ENCODE data around the gene WBP4.

Gene WBP4

GRCh38 chr13:41061914-41062837 lies 867 bp downstream of the WBP4 start:
- no peaks in the 10 kb centered on the region for H3K36me3 ChIP-seq (ENCODE audit: control insufficient read depth, insufficient read depth, low read length)
- peak overlapping the region; percentile 95 for H3K4me3 ChIP-seq (ENCODE audit: low read depth, low read length)

GRCh38 chr13:41064493-41064892 lies 3.2 kb downstream of the WBP4 start:
- Histone ChIP-seq H3K9me3 (ENCODE audit: control insufficient read depth, low read length) (no peaks in the 10 kb centered on the region), H3K27ac (no peak overlapping the region), H3K79me2 (no peaks in the 10 kb centered on the region), H3K27me3 (ENCODE audit: control insufficient read depth, insufficient read depth, low read length) (no peaks in the 10 kb centered on the region), H3K4me1 (no peaks in the 10 kb centered on the region), H2AFZ (no peak overlapping the region), H3K36me3 (ENCODE audit: control insufficient read depth, insufficient read depth, low read length) (no peaks in the 10 kb centered on the region), H3K4me3 (ENCODE audit: low read depth, low read length) (no peak overlapping the region), H3K9ac (no peak overlapping the region), H3K4me2 (ENCODE audit: low read length) (no peak overlapping the region)
- no peak for TF ChIP-seq CTCF (IDR thresholded peaks at IDR 0.05)

More at GRCh38 chr13:41061914-41062837, 867 bp downstream of the WBP4 start:
- Histone ChIP-seq H2AFZ (peak overlapping the region; percentile 93), H3K27me3 (ENCODE audit: control insufficient read depth, insufficient read depth, low read length) (no peaks in the 10 kb centered on the region), H3K9me3 (ENCODE audit: control insufficient read depth, low read length) (no peaks in the 10 kb centered on the region), H3K4me1 (no peaks in the 10 kb centered on the region), H3K9ac (peak overlapping the region; percentile 33), H3K4me2 (ENCODE audit: low read length) (peak overlapping the region; percentile 89), H3K79me2 (peaks cover 11% of the 10 kb centered on the region), H3K27ac (peak overlapping the region; percentile 98)
- TF ChIP-seq CTCF (IDR thresholded peaks at IDR 0.05): no peak

DNA sequence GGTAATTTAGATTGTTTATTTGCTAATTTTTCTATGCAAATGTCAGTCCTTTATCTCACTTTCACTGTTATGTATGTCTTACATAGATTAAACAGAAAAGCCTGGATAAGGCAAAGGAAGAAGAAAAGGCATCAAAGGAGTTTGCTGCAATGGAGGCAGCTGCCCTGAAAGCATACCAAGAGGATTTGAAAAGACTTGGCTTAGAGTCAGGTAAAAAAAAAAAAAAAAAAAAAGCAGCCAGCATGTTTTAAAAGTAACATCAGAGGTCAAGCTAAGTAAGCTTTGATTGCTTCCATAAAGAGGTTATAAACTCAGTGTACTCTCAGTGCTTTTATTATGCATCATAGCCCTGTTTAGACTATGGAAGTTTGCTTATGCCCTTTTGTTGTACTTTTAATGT lies 3.8 kb downstream of the WBP4 start:
- no peaks in the 10 kb centered on the region for H3K79me2 ChIP-seq
- H3K4me1 ChIP-seq: no peaks in the 10 kb centered on the region
- no peak overlapping the region for H3K27ac ChIP-seq
- H3K27me3 ChIP-seq (ENCODE audit: control insufficient read depth, insufficient read depth, low read length): no peaks in the 10 kb centered on the region
- H3K4me3 ChIP-seq (ENCODE audit: low read depth, low read length): no peak overlapping the region
- no peak overlapping the region for H3K4me2 ChIP-seq (ENCODE audit: low read length)
- no peak overlapping the region for H2AFZ ChIP-seq
- no peak for TF ChIP-seq CTCF (IDR thresholded peaks at IDR 0.05)
- no peaks in the 10 kb centered on the region for H3K9me3 ChIP-seq (ENCODE audit: control insufficient read depth, low read length)
- no peaks in the 10 kb centered on the region for H3K36me3 ChIP-seq (ENCODE audit: control insufficient read depth, insufficient read depth, low read length)
- H3K9ac ChIP-seq: no peak overlapping the region

DNA sequence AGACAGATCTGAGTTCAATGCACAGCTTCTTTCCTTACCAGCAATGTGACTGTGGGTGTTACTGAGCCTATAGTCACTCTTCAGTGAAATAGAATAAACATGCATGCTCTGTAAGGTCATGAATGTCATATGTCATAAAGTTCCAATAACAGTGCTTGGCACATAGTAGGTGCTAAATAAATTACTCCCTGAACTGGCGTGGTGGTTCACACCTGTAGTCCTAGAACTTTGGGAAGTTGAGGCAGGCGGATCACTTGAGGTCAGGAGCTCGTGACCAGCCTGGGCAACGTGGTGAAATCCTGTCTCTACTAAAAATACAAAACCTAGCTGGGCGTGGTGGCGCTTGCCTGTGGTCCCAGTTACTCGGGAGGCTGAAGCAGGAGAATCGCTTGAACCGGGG lies 13.2 kb downstream of the WBP4 start:
- Histone ChIP-seq H3K9me3 (ENCODE audit: control insufficient read depth, low read length) (no peaks in the 10 kb centered on the region), H3K36me3 (ENCODE audit: control insufficient read depth, insufficient read depth, low read length) (no peaks in the 10 kb centered on the region), H3K27ac (no peak overlapping the region), H3K4me2 (ENCODE audit: low read length) (no peak overlapping the region), H3K4me1 (no peaks in the 10 kb centered on the region), H3K9ac (no peak overlapping the region), H3K79me2 (no peaks in the 10 kb centered on the region), H2AFZ (no peak overlapping the region), H3K4me3 (ENCODE audit: low read depth, low read length) (no peak overlapping the region), H3K27me3 (ENCODE audit: control insufficient read depth, insufficient read depth, low read length) (no peaks in the 10 kb centered on the region)
- TF ChIP-seq CTCF (IDR thresholded peaks at IDR 0.05): no peak

DNA sequence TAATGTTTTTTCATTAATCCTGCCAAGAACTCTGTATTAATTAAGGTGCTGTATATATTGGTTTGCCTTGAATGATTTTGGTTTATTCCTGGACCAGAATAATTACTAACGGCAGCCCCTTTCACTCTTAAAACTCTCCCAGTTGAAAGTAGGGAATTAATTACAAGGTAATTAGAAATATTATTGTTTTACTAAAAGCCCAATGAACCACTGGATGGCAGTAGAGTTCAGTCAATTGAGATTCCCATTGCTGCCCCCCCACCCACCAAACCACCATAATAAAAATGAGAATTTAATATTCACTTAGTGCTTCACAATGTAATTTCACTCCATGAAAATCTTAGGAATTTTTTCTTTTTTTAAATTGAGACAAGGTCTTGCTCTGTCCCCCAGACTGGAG lies 13.7 kb downstream of the WBP4 start:
- H3K27ac ChIP-seq: no peak overlapping the region
- peak; percentile 29 for TF ChIP-seq CTCF (IDR thresholded peaks at IDR 0.05)
- no peaks in the 10 kb centered on the region for H3K36me3 ChIP-seq (ENCODE audit: control insufficient read depth, insufficient read depth, low read length)
- H3K27me3 ChIP-seq (ENCODE audit: control insufficient read depth, insufficient read depth, low read length): no peaks in the 10 kb centered on the region
- no peak overlapping the region for H3K4me2 ChIP-seq (ENCODE audit: low read length)
- no peak overlapping the region for H3K4me3 ChIP-seq (ENCODE audit: low read depth, low read length)
- H3K9ac ChIP-seq: no peak overlapping the region
- no peak overlapping the region for H2AFZ ChIP-seq
- no peaks in the 10 kb centered on the region for H3K9me3 ChIP-seq (ENCODE audit: control insufficient read depth, low read length)
- no peaks in the 10 kb centered on the region for H3K79me2 ChIP-seq
- no peaks in the 10 kb centered on the region for H3K4me1 ChIP-seq
